Central memory CD4-positive, alpha-beta T cell (primary cell): Measurements from ENCODE around the gene FAM25C.
"Not testable (repeated sequence)": the region's sequence is repeated elsewhere in the genome, so short reads cannot be mapped to it uniquely, and the experiment has no call there.

ENCODE experiments used
- DNase-seq: peaks from one replicate; pipeline ENCODE4 v3.0.0; 2022

FAM25C gene

GRCh38 chr10:47947424-47947823 is 52.2 kb downstream of the FAM25C start:
- not testable (repeated sequence) for DNase-seq
